Measurements from ENCODE around the gene CIRBP.

Gene CIRBP

DNA sequence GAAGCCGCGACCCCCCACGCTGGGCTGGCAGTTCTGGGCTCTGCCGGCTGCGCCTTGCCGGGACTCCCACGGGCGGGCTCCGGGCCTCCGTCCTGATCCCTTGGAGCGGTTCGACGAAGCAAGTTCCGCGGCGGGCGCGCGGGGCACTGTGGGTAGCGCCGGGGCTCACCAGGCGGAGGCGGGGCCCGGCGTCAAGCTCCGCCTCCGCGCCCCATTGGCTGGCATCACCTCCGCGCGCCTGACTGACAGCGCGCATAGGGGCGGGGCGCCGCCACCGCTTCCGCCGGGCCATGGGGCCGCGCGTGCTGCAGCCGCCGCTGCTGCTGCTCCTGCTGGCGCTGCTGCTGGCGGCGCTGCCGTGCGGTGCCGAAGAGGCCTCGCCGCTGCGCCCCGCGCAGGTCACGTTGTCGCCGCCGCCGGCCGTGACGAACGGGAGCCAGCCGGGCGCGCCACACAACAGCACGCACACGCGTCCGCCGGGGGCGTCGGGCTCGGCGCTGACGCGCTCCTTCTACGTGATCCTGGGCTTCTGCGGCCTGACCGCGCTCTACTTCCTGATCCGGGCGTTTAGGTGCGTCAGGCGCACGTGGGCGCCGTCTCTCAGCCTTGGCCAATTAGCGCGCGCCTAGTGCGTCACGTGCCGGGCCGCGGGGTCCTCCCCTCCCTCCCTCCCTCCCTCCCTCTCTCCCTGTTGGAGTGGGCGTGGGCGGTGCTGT lies 6.3 kb downstream of the CIRBP start, which contains the start of gene FAM174C:
Gene FAM174C (plus strand): TSS at position 271 of the 716 bp plus-strand sequence. CDS start 20 bp downstream, at position 291.
- TF ChIP-seq, protein P1, sequence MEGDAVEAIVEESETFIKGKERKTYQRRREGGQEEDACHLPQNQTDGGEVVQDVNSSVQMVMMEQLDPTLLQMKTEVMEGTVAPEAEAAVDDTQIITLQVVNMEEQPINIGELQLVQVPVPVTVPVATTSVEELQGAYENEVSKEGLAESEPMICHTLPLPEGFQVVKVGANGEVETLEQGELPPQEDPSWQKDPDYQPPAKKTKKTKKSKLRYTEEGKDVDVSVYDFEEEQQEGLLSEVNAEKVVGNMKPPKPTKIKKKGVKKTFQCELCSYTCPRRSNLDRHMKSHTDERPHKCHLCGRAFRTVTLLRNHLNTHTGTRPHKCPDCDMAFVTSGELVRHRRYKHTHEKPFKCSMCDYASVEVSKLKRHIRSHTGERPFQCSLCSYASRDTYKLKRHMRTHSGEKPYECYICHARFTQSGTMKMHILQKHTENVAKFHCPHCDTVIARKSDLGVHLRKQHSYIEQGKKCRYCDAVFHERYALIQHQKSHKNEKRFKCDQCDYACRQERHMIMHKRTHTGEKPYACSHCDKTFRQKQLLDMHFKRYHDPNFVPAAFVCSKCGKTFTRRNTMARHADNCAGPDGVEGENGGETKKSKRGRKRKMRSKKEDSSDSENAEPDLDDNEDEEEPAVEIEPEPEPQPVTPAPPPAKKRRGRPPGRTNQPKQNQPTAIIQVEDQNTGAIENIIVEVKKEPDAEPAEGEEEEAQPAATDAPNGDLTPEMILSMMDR (IDR thresholded peaks at IDR 0.05; ENCODE audit: low read depth, low read length, missing control alignments), result no peak

DNA sequence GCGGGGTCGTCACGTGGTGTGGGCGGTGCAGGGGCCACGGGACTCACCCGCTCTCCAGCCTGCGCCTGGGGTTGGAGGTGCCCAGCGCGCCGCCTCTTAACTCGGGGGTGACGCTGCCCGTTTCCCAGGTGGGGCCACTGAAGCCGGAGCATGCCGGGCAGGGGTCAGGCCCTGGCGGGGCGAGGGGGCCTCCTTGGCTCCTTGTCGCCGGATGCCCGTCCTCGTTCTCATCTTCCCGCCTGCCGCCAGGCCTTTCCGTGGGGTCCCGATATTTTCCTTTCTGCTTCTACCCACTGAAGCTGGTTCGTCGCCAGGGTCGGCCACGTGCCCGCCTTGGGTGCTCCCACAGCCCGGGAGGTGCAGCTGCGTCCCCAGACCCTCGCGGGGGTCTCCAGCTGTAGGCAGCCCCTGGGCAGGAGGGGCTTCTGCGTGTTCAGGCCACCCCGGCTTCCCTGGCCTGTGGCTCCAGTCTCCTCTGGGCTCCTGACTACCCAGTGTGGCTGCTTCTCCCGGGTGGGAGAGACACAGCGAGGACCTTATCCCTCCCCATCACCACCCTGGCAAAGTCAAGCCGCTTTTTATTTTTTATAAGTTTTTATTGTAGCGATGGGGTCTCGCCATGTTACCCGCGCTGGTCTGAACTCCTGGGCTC lies 7.0 kb downstream of the CIRBP start:
- TF ChIP-seq, protein P1 (IDR thresholded peaks at IDR 0.05; ENCODE audit: low read depth, low read length, missing control alignments), result no peak
- DNase-seq (ENCODE audit: extremely low read depth, low read depth), result no peak

More for the DNA sequence above, 6.3 kb downstream of the CIRBP start, which contains the start of gene FAM174C:
- H3K4me3 ChIP-seq (replicated peaks; ENCODE audit: low read depth, low read length), result peak within 1 kb of the TSS; percentile 59
- DNase-seq (ENCODE audit: extremely low read depth, low read depth), result peak; percentile 87

DNA sequence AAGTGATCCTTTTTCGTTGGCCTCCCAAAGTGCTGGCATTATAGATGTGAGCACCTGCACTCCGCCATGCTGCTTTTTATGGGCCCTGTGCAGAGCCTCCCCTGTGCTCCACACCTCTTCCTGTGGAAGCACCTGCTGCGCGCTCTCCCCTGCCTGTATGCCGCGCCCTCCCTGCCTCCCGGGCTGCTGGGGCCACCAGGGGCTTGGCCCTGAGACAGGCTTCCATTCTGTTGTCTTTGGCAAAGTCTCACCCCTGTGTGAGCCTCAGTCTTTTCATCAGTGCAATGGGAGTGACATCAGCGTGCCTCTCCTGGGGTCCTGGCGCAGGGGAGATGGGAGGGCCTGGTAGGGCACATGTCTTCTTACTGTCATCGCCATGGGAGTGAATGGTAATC lies 7.5 kb downstream of the CIRBP start:
- TF ChIP-seq, protein P1 (IDR thresholded peaks at IDR 0.05; ENCODE audit: low read depth, low read length, missing control alignments), result no peak
- DNase-seq (ENCODE audit: extremely low read depth, low read depth), result no peak
- peak overlapping the region; percentile 59 for H3K4me3 ChIP-seq (replicated peaks; ENCODE audit: low read depth, low read length)

More for the DNA sequence above, 7.0 kb downstream of the CIRBP start:
- peak overlapping the region; percentile 59 for H3K4me3 ChIP-seq (replicated peaks; ENCODE audit: low read depth, low read length)

DNA sequence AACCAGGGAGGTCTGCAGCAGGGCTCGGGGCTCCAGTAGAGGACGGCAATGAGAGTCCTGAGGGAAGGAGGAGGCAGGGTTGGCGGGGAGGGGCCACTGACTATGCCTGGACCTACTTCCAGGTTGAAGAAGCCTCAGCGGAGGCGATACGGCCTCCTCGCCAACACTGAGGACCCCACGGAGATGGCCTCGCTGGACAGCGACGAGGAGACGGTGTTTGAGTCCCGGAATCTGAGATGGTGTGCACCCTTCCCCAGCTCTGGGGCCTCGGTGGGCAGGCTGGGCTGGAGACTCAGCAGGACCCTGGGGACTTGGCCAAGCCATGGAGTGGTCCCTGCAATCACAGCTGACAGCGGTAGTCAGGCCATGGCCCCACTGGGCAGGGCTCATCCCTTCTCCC lies 7.9 kb downstream of the CIRBP start:
- H3K4me3 ChIP-seq (replicated peaks; ENCODE audit: low read depth, low read length), result peak overlapping the region; percentile 59
- TF ChIP-seq, protein P1 (IDR thresholded peaks at IDR 0.05; ENCODE audit: low read depth, low read length, missing control alignments), result no peak
- DNase-seq (ENCODE audit: extremely low read depth, low read depth), result no peak

DNA sequence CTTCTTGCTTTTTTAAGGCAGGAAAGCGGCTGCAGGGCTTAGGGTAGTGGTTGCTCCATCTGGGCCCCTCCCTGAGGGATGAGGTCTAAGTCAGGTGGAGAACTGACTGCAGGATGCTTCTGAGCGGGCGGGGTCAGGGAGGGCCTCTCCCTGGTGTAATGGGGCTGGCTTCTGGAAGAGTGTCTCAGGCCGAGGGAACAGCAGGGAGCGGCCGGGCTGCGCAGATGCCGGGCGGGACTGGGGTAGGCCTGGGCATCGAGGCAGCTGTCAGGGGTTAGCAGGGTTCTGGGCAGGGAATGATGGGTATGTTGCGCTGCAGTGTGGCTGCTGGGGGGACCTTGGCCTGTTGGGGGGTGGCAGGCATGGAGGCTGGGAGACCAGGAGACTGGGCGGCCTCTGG lies 8.9 kb downstream of the CIRBP start:
- TF ChIP-seq, protein P1 (IDR thresholded peaks at IDR 0.05; ENCODE audit: low read depth, low read length, missing control alignments), result no peak
- DNase-seq (ENCODE audit: extremely low read depth, low read depth), result no peak
- H3K4me3 ChIP-seq (replicated peaks; ENCODE audit: low read depth, low read length), result no peak overlapping the region

DNA sequence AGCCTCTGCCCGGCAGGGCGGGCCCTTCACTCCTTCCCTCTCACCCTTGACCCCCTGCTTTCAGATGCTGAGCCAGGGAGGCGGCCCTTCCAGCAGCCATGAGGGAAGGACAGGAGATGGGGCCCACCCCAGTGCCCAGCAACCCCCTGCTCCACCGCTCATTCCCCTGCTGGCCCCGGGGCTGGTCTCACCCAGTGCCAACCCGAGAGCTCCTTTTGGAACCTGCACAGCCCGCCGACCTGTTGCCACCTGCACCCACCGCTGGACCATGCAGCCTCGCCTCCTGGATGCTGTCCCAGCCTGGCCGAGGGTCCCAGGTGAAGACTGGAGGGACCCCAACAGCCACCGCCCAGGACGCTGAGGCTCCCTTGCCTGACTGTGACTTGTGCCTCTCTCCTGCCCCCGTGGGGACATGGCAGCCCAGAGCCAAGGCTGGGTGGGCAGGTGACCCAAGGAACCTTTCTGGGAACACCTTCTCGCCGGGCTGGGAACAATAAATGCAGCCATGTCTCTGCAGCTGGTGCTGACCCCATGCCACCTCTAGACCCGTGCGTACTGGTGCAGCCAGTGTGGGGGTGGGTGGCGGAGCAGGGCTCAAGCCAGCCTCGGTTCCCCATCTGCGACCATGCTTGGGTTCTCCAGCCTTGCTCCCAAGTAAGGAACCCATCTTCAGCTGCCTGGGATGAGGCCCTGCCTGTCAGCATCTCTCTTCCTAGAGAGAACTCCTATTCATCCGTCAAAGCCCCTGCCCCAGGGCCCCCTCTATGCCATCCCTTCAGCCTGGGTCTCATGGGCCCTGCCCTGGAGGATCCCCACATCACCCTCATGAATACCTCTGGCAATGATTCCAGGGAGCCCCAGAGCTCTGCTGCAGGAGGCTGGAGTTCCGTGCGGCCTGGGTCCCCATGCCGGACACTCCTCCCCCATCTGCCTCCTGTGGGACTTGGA lies 9.9 kb downstream of the CIRBP start:
- no peak for DNase-seq (ENCODE audit: extremely low read depth, low read depth)
- no peak overlapping the region for H3K4me3 ChIP-seq (replicated peaks; ENCODE audit: low read depth, low read length)
- TF ChIP-seq, protein P1 (IDR thresholded peaks at IDR 0.05; ENCODE audit: low read depth, low read length, missing control alignments), result no peak

Measured in HFF-Myc (cell line).